GOT3 (cell line): ENCODE measurements around the gene SLC12A7.

Source experiments
- DNase-seq: peaks from one replicate; lab custom pipeline; 2025; ENCODE audit warnings: mixed read lengths; lab: John Stamatoyannopoulos, UW

SLC12A7 gene

GRCh38 chr5:1125030-1125357, 13.1 kb upstream of the SLC12A7 start:
- DNase-seq, result no peak

- DNase-seq, result no peak
These were observed 12.6 kb upstream of the SLC12A7 start for GRCh38 chr5:1124205-1125029.

GRCh38 chr5:1123418-1124147, 11.7 kb upstream of the SLC12A7 start:
- DNase-seq, result no peak

GRCh38 chr5:1122511-1123294, 10.8 kb upstream of the SLC12A7 start:
- DNase-seq, result no peak

- no peak for DNase-seq
These were observed 10.0 kb upstream of the SLC12A7 start for GRCh38 chr5:1121891-1122290.

GRCh38 chr5:1121044-1121443, 9.2 kb upstream of the SLC12A7 start:
- no peak for DNase-seq

GRCh38 chr5:1120236-1120999, 8.6 kb upstream of the SLC12A7 start:
- DNase-seq, result no peak

- no peak for DNase-seq
These were observed 7.5 kb upstream of the SLC12A7 start for GRCh38 chr5:1119312-1119831.

GRCh38 chr5:1118738-1119137, 6.9 kb upstream of the SLC12A7 start:
- no peak for DNase-seq

- DNase-seq, result no peak
These were observed 6.4 kb upstream of the SLC12A7 start for GRCh38 chr5:1118231-1118698.

- DNase-seq, result no peak
These were observed 5.1 kb upstream of the SLC12A7 start for GRCh38 chr5:1116977-1117376.

- no peak for DNase-seq
These were observed 4.4 kb upstream of the SLC12A7 start for GRCh38 chr5:1116109-1116740.

- no peak for DNase-seq
These were observed 3.4 kb upstream of the SLC12A7 start for GRCh38 chr5:1115123-1115815.

- no peak for DNase-seq
These were observed 2.1 kb upstream of the SLC12A7 start for GRCh38 chr5:1113805-1114586.

- DNase-seq, result no peak
These were observed 1.4 kb upstream of the SLC12A7 start for GRCh38 chr5:1113332-1113690.

- no peak for DNase-seq
These were observed 901 bp upstream of the SLC12A7 start for GRCh38 chr5:1112596-1113331.

- DNase-seq, result no peak
These were observed 579 bp downstream of the SLC12A7 start for GRCh38 chr5:1111241-1111726.

GRCh38 chr5:1110307-1111240, 1.3 kb downstream of the SLC12A7 start:
- DNase-seq, result no peak
